HG03575 (cell line): Measurements from ENCODE around the gene PRR7.

Experiments
- ATAC-seq: cut with Tn5 transposase; IDR thresholded peaks from one replicate; pipeline ENCODE4 v1.9.1; 2021; ENCODE audit not compliant: unreplicated experiment, insufficient number of reproducible peaks, low FRiP score; ENCODE audit errors: extremely low read depth

PRR7 gene

GRCh38 chr5:177504086-177505056 is 57.8 kb downstream of the PRR7 start:
- ATAC-seq, result no peak

GRCh38 chr5:177505075-177505474 is 58.5 kb downstream of the PRR7 start:
- no peak for ATAC-seq
